HG02973 (cell line): Measurements from ENCODE around the gene PRSS2.
"Not testable (repeated sequence)": the region's sequence is repeated elsewhere in the genome, so short reads cannot be mapped to it uniquely, and the experiment has no call there.

Experiments used
- ATAC-seq: cut with Tn5 transposase; IDR thresholded peaks from one replicate; pipeline ENCODE4 v1.9.1; 2021; ENCODE audit warnings: moderate library complexity; ENCODE audit not compliant: unreplicated experiment

PRSS2 gene

GRCh38 chr7:142770661-142771352 is at the start of gene PRSS2:
TSS of gene PRSS2 (plus strand) at chr7:142770970. CDS start at chr7:142770983, 13 bp downstream.
- ATAC-seq: no peak

GRCh38 chr7:142720986-142721385 is 49.8 kb upstream of the PRSS2 start:
- no peak for ATAC-seq

- ATAC-seq: no peak
These were observed 48.4 kb upstream of the PRSS2 start for GRCh38 chr7:142722248-142722794.

- no peak for ATAC-seq
These were observed 37.5 kb upstream of the PRSS2 start for GRCh38 chr7:142733271-142733670.

GRCh38 chr7:142739923-142740492 is 30.8 kb upstream of the PRSS2 start:
- ATAC-seq: peak; percentile 97

- ATAC-seq: no peak
These were observed 30.0 kb upstream of the PRSS2 start for GRCh38 chr7:142740786-142741185.

- not testable (repeated sequence) for ATAC-seq
These were observed 28.8 kb upstream of the PRSS2 start for GRCh38 chr7:142741932-142742331.

- no peak for ATAC-seq
These were observed 25.6 kb upstream of the PRSS2 start for GRCh38 chr7:142745091-142745635.

GRCh38 chr7:142745745-142746144 is 25.0 kb upstream of the PRSS2 start:
- no peak for ATAC-seq

GRCh38 chr7:142746264-142746663 is 24.5 kb upstream of the PRSS2 start:
- ATAC-seq: no peak

- not testable (repeated sequence) for ATAC-seq
These were observed 22.4 kb upstream of the PRSS2 start for GRCh38 chr7:142748410-142748809.

GRCh38 chr7:142749218-142749993 is 21.4 kb upstream of the PRSS2 start, which contains the start of gene PRSS1:
TSS of gene PRSS1 (plus strand) at chr7:142749472. CDS start at chr7:142749485, 13 bp downstream.
- no peak for ATAC-seq

- no peak for ATAC-seq
These were observed 20.3 kb upstream of the PRSS2 start for GRCh38 chr7:142750321-142750938.

- ATAC-seq: not testable (repeated sequence)
These were observed 19.1 kb upstream of the PRSS2 start for GRCh38 chr7:142751526-142752175.

GRCh38 chr7:142752376-142753225 is 18.2 kb upstream of the PRSS2 start:
- ATAC-seq: no peak

- ATAC-seq: no peak
These were observed 17.4 kb upstream of the PRSS2 start for GRCh38 chr7:142753366-142753765.

- not testable (repeated sequence) for ATAC-seq
These were observed 16.8 kb upstream of the PRSS2 start for GRCh38 chr7:142753925-142754491.

- ATAC-seq: no peak
These were observed 15.8 kb upstream of the PRSS2 start for GRCh38 chr7:142754681-142755575.
